Cardiac fibroblast (primary cell): ENCODE data around the gene GALNT18.

Experiments used
- DNase-seq, 2 donors: peaks; one replicate each; pipeline versions ENCODE4 v3.0.0 to v3.0.0-alpha.2; 2010; ENCODE audit warnings: low read depth in 2 of 2
- H3K4me3 ChIP-seq, 2 donors: replicated peaks in 1 of 2; 1 replicate in 1 of 2; 2 replicates in 1 of 2; pipeline ENCODE4 v1.5.1; 2011; ENCODE audit warnings: low read depth in 2 of 2, low read length in 2 of 2, mild to moderate bottlenecking in 2 of 2, moderate library complexity in 1 of 2
- TF ChIP-seq, protein P1 (sequence below): IDR thresholded peaks from one replicate; pipeline ENCODE4 v1.5.1; 2011; ENCODE audit warnings: low read depth, mild to moderate bottlenecking, low read length, inconsistent platforms

Gene GALNT18

DNA sequence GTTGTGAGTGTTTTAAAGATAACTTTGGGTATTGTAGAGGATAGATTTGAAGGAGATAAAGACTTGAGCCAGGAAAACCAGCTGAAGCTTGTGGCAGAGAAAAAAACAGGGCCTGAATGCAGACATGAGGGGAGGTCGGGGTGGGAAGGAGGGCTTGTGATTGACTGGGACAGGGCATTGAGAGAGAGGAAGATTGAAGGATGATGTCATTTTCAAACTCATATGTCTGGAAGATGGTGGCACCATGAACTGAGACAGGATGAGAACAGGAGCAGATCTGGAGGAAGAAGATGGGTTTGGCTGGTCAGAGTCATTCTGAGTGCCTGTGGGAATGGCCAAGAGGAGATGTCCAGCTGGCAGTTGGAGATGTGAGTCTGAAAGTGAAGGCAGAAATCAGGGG is 283.5 kb downstream of the GALNT18 start:
- TF ChIP-seq, protein P1, sequence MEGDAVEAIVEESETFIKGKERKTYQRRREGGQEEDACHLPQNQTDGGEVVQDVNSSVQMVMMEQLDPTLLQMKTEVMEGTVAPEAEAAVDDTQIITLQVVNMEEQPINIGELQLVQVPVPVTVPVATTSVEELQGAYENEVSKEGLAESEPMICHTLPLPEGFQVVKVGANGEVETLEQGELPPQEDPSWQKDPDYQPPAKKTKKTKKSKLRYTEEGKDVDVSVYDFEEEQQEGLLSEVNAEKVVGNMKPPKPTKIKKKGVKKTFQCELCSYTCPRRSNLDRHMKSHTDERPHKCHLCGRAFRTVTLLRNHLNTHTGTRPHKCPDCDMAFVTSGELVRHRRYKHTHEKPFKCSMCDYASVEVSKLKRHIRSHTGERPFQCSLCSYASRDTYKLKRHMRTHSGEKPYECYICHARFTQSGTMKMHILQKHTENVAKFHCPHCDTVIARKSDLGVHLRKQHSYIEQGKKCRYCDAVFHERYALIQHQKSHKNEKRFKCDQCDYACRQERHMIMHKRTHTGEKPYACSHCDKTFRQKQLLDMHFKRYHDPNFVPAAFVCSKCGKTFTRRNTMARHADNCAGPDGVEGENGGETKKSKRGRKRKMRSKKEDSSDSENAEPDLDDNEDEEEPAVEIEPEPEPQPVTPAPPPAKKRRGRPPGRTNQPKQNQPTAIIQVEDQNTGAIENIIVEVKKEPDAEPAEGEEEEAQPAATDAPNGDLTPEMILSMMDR = no peak
- no peak overlapping the region for H3K4me3 ChIP-seq
- DNase-seq = no peak

DNA sequence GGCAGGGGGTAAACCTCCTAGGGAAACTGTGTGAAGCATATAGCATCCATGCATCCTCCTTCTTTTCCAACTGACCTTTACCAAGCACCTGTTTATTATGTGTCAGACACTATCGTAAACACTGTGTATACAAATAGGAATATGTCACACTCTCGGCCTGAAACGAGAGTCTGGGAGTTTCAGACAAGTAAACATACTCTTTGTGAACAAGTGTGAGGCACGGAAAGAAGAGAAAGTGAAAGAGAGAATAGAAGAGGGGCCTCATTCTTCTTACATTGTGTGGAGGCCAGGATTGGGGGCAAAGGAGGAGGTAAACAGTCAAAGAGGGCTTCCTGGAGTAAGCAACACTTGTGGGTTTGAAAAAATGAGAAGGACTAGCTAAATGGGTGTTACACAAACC is 285.1 kb downstream of the GALNT18 start:
- no peak overlapping the region for H3K4me3 ChIP-seq
- TF ChIP-seq, protein P1 = no peak
- DNase-seq = no peak

DNA sequence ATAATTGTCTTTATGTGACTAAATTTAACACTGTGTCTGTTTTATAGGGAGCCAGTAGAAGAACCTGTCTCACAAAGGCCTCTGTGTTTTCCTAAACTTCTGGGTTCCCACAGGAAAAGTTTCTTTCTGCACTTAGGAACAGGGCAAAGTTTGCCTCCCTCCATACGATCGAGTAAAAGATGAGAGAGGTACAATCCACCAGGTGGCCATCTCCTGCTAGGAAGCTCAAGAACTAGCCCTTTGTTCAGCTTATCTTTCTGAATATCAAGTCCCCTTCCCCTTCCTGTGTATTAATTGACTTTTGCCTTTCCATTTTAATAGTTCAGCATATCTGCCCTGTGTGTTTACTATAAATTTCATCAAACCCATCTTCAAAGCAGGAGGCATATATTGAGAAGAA is 286.8 kb downstream of the GALNT18 start:
- TF ChIP-seq, protein P1 = no peak
- no peak for DNase-seq
- no peak overlapping the region for H3K4me3 ChIP-seq

DNA sequence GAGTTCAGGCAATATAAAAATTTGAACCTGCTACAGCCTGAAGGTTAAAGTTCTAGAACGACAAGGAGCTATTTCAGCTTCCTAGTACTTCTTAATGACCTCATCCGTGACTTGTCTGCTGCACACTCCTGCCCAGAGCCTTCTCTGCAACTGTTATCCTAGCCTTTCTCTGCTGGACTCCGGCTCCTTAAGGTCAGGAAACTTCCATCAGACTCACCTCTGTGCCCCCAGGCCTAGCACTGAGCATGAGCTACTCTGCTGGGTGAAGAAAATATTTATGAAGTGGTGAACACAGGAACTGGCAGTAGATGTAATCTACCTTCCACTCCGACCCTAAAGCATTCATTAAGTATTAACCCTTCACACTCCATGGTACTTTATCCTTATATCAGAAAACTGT is 287.2 kb downstream of the GALNT18 start:
- no peak overlapping the region for H3K4me3 ChIP-seq
- TF ChIP-seq, protein P1 = no peak
- DNase-seq = no peak

DNA sequence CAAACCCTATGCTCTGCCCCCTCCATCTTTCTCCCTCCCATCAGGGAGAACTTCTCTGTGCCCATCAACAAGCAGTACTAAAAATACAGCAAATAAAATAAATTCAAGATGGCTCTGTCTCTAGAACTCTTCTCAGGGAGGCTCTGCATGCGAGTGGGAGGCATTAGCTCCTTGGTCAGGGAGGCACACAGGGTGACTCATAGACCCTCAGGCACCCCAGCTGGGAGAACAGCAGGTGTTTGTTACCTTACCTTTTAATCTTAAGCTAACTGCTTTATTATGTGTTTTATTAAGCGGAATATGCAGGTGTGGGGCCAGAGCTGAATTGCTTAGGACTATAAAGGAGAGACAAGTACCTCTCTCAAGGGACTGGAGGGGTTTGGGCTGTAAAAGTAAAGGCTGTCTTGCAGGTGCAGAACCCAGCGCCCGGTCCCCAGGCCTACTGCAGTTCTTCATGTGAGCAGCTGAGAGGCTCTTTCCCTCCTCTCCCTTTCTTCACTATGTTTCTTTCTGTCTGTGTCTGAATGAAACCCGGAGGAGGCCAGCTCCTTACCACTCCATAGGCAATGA is 289.6 kb downstream of the GALNT18 start:
- no peak overlapping the region for H3K4me3 ChIP-seq
- TF ChIP-seq, protein P1 = no peak
- DNase-seq = no peak

DNA sequence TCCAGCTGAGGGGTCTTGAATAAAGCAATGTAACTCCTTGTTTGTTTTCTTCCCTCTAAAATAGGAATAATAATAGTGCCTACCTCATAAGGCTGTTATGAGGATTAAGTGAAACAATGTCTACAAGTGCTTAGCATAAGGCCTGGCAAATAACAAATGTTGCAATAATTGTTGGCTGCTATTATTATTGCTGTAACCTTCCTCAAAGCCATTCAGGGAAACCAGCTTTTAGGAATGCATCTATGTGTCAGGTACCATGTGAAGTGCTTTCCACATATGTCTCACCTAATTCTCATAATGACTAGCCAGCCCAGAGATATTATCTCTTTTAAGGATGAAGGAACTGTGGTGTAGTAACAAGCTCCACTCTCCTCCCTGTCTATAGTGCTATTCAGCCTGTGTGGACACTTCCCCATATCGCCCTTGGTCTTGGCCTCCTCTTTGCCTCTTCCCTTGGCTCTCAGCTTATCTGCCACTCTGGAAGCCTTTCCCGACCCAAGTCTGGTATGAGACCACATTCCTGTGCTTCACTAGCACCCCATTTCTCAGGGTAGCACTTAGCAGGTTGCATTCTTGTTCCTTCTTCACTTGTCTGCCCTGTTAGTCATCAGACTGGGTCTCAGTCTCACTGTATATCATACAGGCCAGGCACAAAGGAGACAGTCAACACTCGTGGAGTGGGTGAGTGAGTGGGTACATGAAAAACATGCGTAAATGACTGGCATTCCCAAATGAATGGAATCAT is 292.6 kb downstream of the GALNT18 start:
- no peak for DNase-seq

More for the DNA sequence above, 292.6 kb downstream of the GALNT18 start:
- H3K4me3 ChIP-seq = no peak overlapping the region
- TF ChIP-seq, protein P1 = no peak
